Keratinocyte (primary cell): ENCODE data around the gene RUFY3. TPM values are rescaled to one million over a fixed set of nuclear protein-coding genes. Genes with fewer than 3 reads are reported as not detected.

Experiments
- DNase-seq: peaks from one replicate; pipeline ENCODE4 v3.0.0-alpha.2; 2011; ENCODE audit warnings: low read depth, missing footprints, low spot score
- FAIRE-seq: peaks from 2 replicates; lab custom pipeline; 2011; peaks lifted over from hg19 to GRCh38; lab: Jason Lieb, UNC
- H2AFZ ChIP-seq: 2 replicates; pipeline ENCODE4 v1.6.0; 2012; ENCODE audit warnings: low read length, control low read depth, inconsistent platforms; ENCODE audit not compliant: control insufficient read depth
- H3K27ac ChIP-seq: 2 replicates; pipeline ENCODE4 v1.5.1; 2011; ENCODE audit warnings: low read length; ENCODE audit not compliant: control insufficient read depth, insufficient read depth
- H3K27me3 ChIP-seq: 3 replicates; pipeline ENCODE4 v1.6.0; 2011; ENCODE audit warnings: low read length; ENCODE audit not compliant: control insufficient read depth, insufficient read depth; ENCODE audit errors: extremely low read depth
- H3K36me3 ChIP-seq, 2 experiments: 2 replicates in 1 of 2; 3 replicates in 1 of 2; pipeline ENCODE4 v1.5.1; 2011; ENCODE audit warnings: low read length in 2 of 2, mild to moderate bottlenecking in 1 of 2; ENCODE audit not compliant: control insufficient read depth in 2 of 2, insufficient read depth in 2 of 2; ENCODE audit errors: extremely low read depth in 1 of 2
- H3K4me1 ChIP-seq: 3 replicates; pipeline ENCODE4 v1.5.1; 2011; ENCODE audit warnings: low read length; ENCODE audit not compliant: control insufficient read depth, insufficient read depth; ENCODE audit errors: extremely low read depth
- H3K4me2 ChIP-seq: 3 replicates; pipeline ENCODE4 v1.6.0; 2011; ENCODE audit warnings: low read depth, low read length; ENCODE audit not compliant: control insufficient read depth, insufficient read depth; ENCODE audit errors: extremely low read depth
- H3K4me3 ChIP-seq, 3 experiments: fragments of 200-600 bp in 1 of 3; sonication (generic) in 1 of 3; 2 replicates in 2 of 3; 3 replicates in 1 of 3; pipeline ENCODE4 v1.5.1; 2011 to 2016; ENCODE audit warnings: low read length in 3 of 3, mild to moderate bottlenecking in 3 of 3, control low read depth in 2 of 3, inconsistent platforms in 1 of 3, low read depth in 1 of 3, mixed read lengths in 1 of 3, mixed run types in 1 of 3, moderate library complexity in 1 of 3; ENCODE audit not compliant: control insufficient read depth in 2 of 3, insufficient read depth in 2 of 3; ENCODE audit errors: extremely low read depth in 1 of 3
- H3K79me2 ChIP-seq: 2 replicates; pipeline ENCODE4 v1.6.0; 2012; ENCODE audit warnings: low read length; ENCODE audit not compliant: control insufficient read depth, insufficient read depth
- H3K9ac ChIP-seq: 3 replicates; pipeline ENCODE4 v1.6.0; 2011; ENCODE audit warnings: low read length; ENCODE audit not compliant: control insufficient read depth, insufficient read depth; ENCODE audit errors: extremely low read depth
- H3K9me1 ChIP-seq: 3 replicates; pipeline ENCODE4 v1.6.0; 2011; ENCODE audit warnings: low read length; ENCODE audit not compliant: control insufficient read depth, insufficient read depth; ENCODE audit errors: extremely low read depth
- H3K9me3 ChIP-seq: 2 replicates; pipeline ENCODE4 v1.5.1; 2012; ENCODE audit warnings: low read depth, low read length; ENCODE audit not compliant: control insufficient read depth
- H4K20me1 ChIP-seq: 3 replicates; pipeline ENCODE4 v1.6.0; 2011; ENCODE audit warnings: low read length; ENCODE audit not compliant: control insufficient read depth, insufficient read depth; ENCODE audit errors: extremely low read depth
- CTCF ChIP-seq, 3 experiments: IDR thresholded peaks in 1 of 3; conservative IDR thresholded peaks in 1 of 3; optimal IDR thresholded peaks in 1 of 3; 2 replicates in 2 of 3; 3 replicates in 1 of 3; pipeline versions ENCODE3 to v1.5.1; 2011; ENCODE audit warnings: low read length in 3 of 3, mild to moderate bottlenecking in 3 of 3, moderate library complexity in 2 of 3, control low read depth in 1 of 3, inconsistent platforms in 1 of 3; ENCODE audit not compliant: insufficient read depth in 2 of 3; ENCODE audit errors: extremely low read depth in 1 of 3
- EZH2 ChIP-seq: IDR thresholded peaks from one replicate; pipeline ENCODE4 v1.6.1; 2012; ENCODE audit warnings: inconsistent platforms, mild to moderate bottlenecking, low read length, moderate library complexity
- dilution Hi-C: fragments of 300-500 bp; cut with MboI; formaldehyde crosslinking; loops from one replicate; pipeline ENCODE4 v1.7.0; 2020; ENCODE audit warnings: low sequenced_read_pairs; ENCODE audit not compliant: extremely low pct_ligation_motif_present
- polyA plus RNA-seq, 5 experiments: library from polyadenylated mRNA; depleted of rRNA in 3 of 5; stranded (reverse) in 3 of 5; stranded (forward) in 1 of 5; unstranded in 1 of 5; fragments of >200 nt; gene quantifications; 1 replicate in 1 of 5; 2 replicates in 3 of 5; 3 replicates in 1 of 5; pipeline versions ENCODE4 v1.2.1 to v1.2.3, GENCODE V29; 2011 to 2012; ENCODE audit warnings: missing spikeins in 2 of 5, low read depth in 1 of 5, low replicate concordance in 1 of 5

RUFY3 gene
- polyA plus RNA-seq, 1 donor (not counting 4 experiments of a cell fraction or from before 2014, with no cell fraction given) = 18.9 TPM

GRCh38 chr4:70722199-70722791 lies 531 bp downstream of the RUFY3 start:
- no peak overlapping the region for H3K9ac ChIP-seq
- peaks cover 11% of the 10 kb centered on the region for H3K4me1 ChIP-seq
- TF ChIP-seq EZH2 = no peak
- TF ChIP-seq CTCF (optimal IDR thresholded peaks at IDR 0.05 in 1 of 3, IDR thresholded peaks at IDR 0.05 in 1 of 3, conservative IDR thresholded peaks at IDR 0.05 in 1 of 3; ENCODE audit: extremely low read depth in 1 of 3, insufficient read depth in 2 of 3, low read length in 3 of 3) = no peak
- no peak overlapping the region for H3K27ac ChIP-seq
- H3K4me3 ChIP-seq = no peak overlapping the region
- DNase-seq = no peak
- H3K36me3 ChIP-seq = peaks cover 0 to 3% of the 10 kb centered on the region in 2 experiments
- dilution Hi-C loops = no loop called here
- H3K27me3 ChIP-seq = no peaks in the 10 kb centered on the region
- H2AFZ ChIP-seq = no peak overlapping the region
- no peak overlapping the region for H3K4me2 ChIP-seq
- no peak for FAIRE-seq
- no peaks in the 10 kb centered on the region for H3K9me3 ChIP-seq
- no peaks in the 10 kb centered on the region for H3K9me1 ChIP-seq
- H4K20me1 ChIP-seq = no peaks in the 10 kb centered on the region
- H3K79me2 ChIP-seq = peaks cover 6% of the 10 kb centered on the region

- no peak for TF ChIP-seq CTCF (optimal IDR thresholded peaks at IDR 0.05 in 1 of 3, IDR thresholded peaks at IDR 0.05 in 1 of 3, conservative IDR thresholded peaks at IDR 0.05 in 1 of 3; ENCODE audit: extremely low read depth in 1 of 3, insufficient read depth in 2 of 3, low read length in 3 of 3)
- TF ChIP-seq EZH2 = no peak
- Histone ChIP-seq H3K79me2 (peaks cover 7% of the 10 kb centered on the region), H4K20me1 (no peaks in the 10 kb centered on the region), H3K36me3 (peaks cover 0 to 3% of the 10 kb centered on the region in 2 experiments), H3K9ac (no peak overlapping the region), H3K9me1 (no peaks in the 10 kb centered on the region), H3K27ac (no peak overlapping the region), H2AFZ (no peak overlapping the region), H3K27me3 (no peaks in the 10 kb centered on the region), H3K9me3 (no peaks in the 10 kb centered on the region), H3K4me3 (no peak overlapping the region), H3K4me2 (no peak overlapping the region), H3K4me1 (peaks cover 4% of the 10 kb centered on the region)
- FAIRE-seq (no peak), DNase-seq (no peak)
- dilution Hi-C loops = no loop called here
These were observed 2.7 kb downstream of the RUFY3 start for GRCh38 chr4:70724463-70724862.
